Breast epithelium (tissue), 4 donors: ENCODE results near the gene FGR. TPM values are rescaled to one million over a fixed set of nuclear protein-coding genes. Genes with fewer than 3 reads are reported as not detected.

Experiments used
- DNase-seq, 2 donors: peaks; one replicate each; pipeline ENCODE4 v3.0.0-alpha.2; 2019; ENCODE audit warnings: low spot score in 2 of 2
- H3K27ac ChIP-seq, 2 donors: fragments of 200-600 bp; sonication (generic) in 1 of 2; one replicate each; pipeline ENCODE4 v1.5.1; 2016 to 2019; ENCODE audit warnings: mild to moderate bottlenecking in 1 of 2
- H3K27me3 ChIP-seq, 2 donors: fragments of 200-600 bp; sonication (generic) in 1 of 2; one replicate each; pipeline versions ENCODE4 v1.5.1 to v1.6.0; 2017 to 2019; ENCODE audit warnings: control low read depth in 1 of 2, mild to moderate bottlenecking in 1 of 2
- H3K36me3 ChIP-seq: fragments of 200-600 bp; one replicate; pipeline ENCODE4 v1.5.1; 2019
- H3K4me1 ChIP-seq, 2 donors: fragments of 200-600 bp; sonication (generic); one replicate each; pipeline ENCODE4 v1.5.1; 2016 to 2019; ENCODE audit warnings: control low read depth in 1 of 2
- H3K4me3 ChIP-seq, 3 donors: fragments of 200-600 bp; sonication (generic); 1 replicate in 2 of 3; 2 replicates in 1 of 3; pipeline ENCODE4 v1.5.1; 2016 to 2019; ENCODE audit warnings: mild to moderate bottlenecking in 3 of 3, moderate library complexity in 2 of 3
- H3K9me3 ChIP-seq, 2 donors: fragments of 200-600 bp; sonication (generic) in 1 of 2; one replicate each; pipeline ENCODE4 v1.5.1; 2016 to 2019; ENCODE audit warnings: control low read depth in 1 of 2
- CTCF ChIP-seq, 3 donors: fragments of 450-650 bp; IDR thresholded peaks; one replicate each; pipeline ENCODE4 v1.5.1; 2016 to 2017; ENCODE audit warnings: antibody characterized with exemption in 3 of 3, mild to moderate bottlenecking in 3 of 3, moderate library complexity in 3 of 3
- POLR2A ChIP-seq: fragments of 450-650 bp; IDR thresholded peaks from one replicate; pipeline ENCODE4 v1.6.1; 2016; ENCODE audit warnings: antibody characterized with exemption, mild to moderate bottlenecking, moderate library complexity
- POLR2AphosphoS5 ChIP-seq, 3 donors: sonication (generic); formaldehyde crosslinking; IDR thresholded peaks; one replicate each; pipeline ENCODE4 v1.6.1; 2017; ENCODE audit warnings: antibody characterized with exemption in 3 of 3
- intact Hi-C: fragments of 100-400 bp; cut with DNase I; formaldehyde crosslinking; loops from one replicate; pipeline ENCODE4 v1.15.1; 2023; ENCODE audit warnings: low total_unique reads
- total RNA-seq, 3 donors: library from RNA; depleted of rRNA; stranded (reverse); fragments of >200 nt; gene quantifications; one replicate each; pipeline ENCODE4 v1.1.0, GENCODE V29; 2016

The FGR gene
- total RNA-seq, 3 donors from 2014 or later = 22.1 to 46.9 (median 24.3) TPM

- Histone ChIP-seq H3K36me3 (no peaks in the 10 kb centered on the region), H3K4me3 (no peak overlapping the region), H3K9me3 (no peaks in the 10 kb centered on the region), H3K27ac (peak overlapping the region; percentile 92 to 93), H3K27me3 (no peaks in the 10 kb centered on the region), H3K4me1 (peaks cover 45 to 83% of the 10 kb centered on the region in 2 donors)
- intact Hi-C loops = no loop called here
- TF ChIP-seq POLR2AphosphoS5 (IDR thresholded peaks at IDR 0.05) = no peak
- TF ChIP-seq CTCF (IDR thresholded peaks at IDR 0.05) = no peak
- TF ChIP-seq POLR2A = no peak
- DNase-seq = no peak
Measured at GRCh38 chr1:27570784-27571183, 64.2 kb downstream of the FGR start.

GRCh38 chr1:27570356-27570755 is 64.6 kb downstream of the FGR start:
- intact Hi-C loops = no loop called here
- no peak overlapping the region for H3K4me3 ChIP-seq
- peaks cover 45 to 86% of the 10 kb centered on the region in 2 donors for H3K4me1 ChIP-seq
- TF ChIP-seq CTCF (IDR thresholded peaks at IDR 0.05) (no peak), POLR2A (no peak), POLR2AphosphoS5 (IDR thresholded peaks at IDR 0.05) (no peak)
- H3K36me3 ChIP-seq = no peaks in the 10 kb centered on the region
- peak overlapping the region; percentile 92 to 93 for H3K27ac ChIP-seq
- no peaks in the 10 kb centered on the region for H3K9me3 ChIP-seq
- no peaks in the 10 kb centered on the region for H3K27me3 ChIP-seq
- DNase-seq = no peak

GRCh38 chr1:27569506-27570291 is 65.3 kb downstream of the FGR start:
- Histone ChIP-seq H3K27me3 (no peaks in the 10 kb centered on the region), H3K27ac (peak overlapping the region; percentile 92 to 93), H3K9me3 (no peaks in the 10 kb centered on the region), H3K4me3 (no peak overlapping the region), H3K4me1 (peaks cover 44 to 88% of the 10 kb centered on the region in 2 donors), H3K36me3 (no peaks in the 10 kb centered on the region)
- DNase-seq = no peak
- no peak for TF ChIP-seq POLR2AphosphoS5 (IDR thresholded peaks at IDR 0.05)
- TF ChIP-seq CTCF (IDR thresholded peaks at IDR 0.05) = no peak
- TF ChIP-seq POLR2A = no peak
- intact Hi-C loops = no loop called here

GRCh38 chr1:27569088-27569460 is 65.9 kb downstream of the FGR start:
- peaks cover 47 to 92% of the 10 kb centered on the region in 2 donors for H3K4me1 ChIP-seq
- H3K27me3 ChIP-seq = no peaks in the 10 kb centered on the region
- DNase-seq = no peak
- H3K9me3 ChIP-seq = no peaks in the 10 kb centered on the region
- TF ChIP-seq POLR2AphosphoS5 (IDR thresholded peaks at IDR 0.05) = no peak
- no peak for TF ChIP-seq CTCF (IDR thresholded peaks at IDR 0.05)
- no peak for TF ChIP-seq POLR2A
- no peaks in the 10 kb centered on the region for H3K36me3 ChIP-seq
- H3K27ac ChIP-seq = peak overlapping the region; percentile 92 to 93
- intact Hi-C loops = no loop called here
- H3K4me3 ChIP-seq = peak overlapping the region; percentile 26 to 61 (median 42)

GRCh38 chr1:27568300-27569087 is 66.5 kb downstream of the FGR start:
- Histone ChIP-seq H3K27ac (peak overlapping the region; percentile 92 to 93), H3K9me3 (no peaks in the 10 kb centered on the region), H3K36me3 (no peaks in the 10 kb centered on the region), H3K4me3 (peak overlapping the region; percentile 26 to 61 (median 42)), H3K27me3 (no peaks in the 10 kb centered on the region), H3K4me1 (peaks cover 49 to 93% of the 10 kb centered on the region in 2 donors)
- DNase-seq = peak; percentile 98
- peak in 2 of 3 donors; percentile 6 to 35 for TF ChIP-seq POLR2AphosphoS5 (IDR thresholded peaks at IDR 0.05)
- TF ChIP-seq CTCF (IDR thresholded peaks at IDR 0.05) = peak in 2 of 3 donors; percentile 47 to 66
- TF ChIP-seq POLR2A = no peak
- intact Hi-C loops = no loop called here
